Measurements from ENCODE around the gene CEACAM8. TPM values are rescaled to one million over a fixed set of nuclear protein-coding genes. Genes with fewer than 3 reads are reported as not detected.

The CEACAM8 gene
- total RNA-seq, 1 experiment from 2014 or later, result not detected

GRCh38 chr19:42628411-42629140, 33.9 kb upstream of the CEACAM8 start:
- no peaks in the 10 kb centered on the region for H3K23me2 ChIP-seq (ENCODE audit: insufficient read length, low read depth, low read length, poor library complexity, severe bottlenecking)
- no peak overlapping the region for H3K18ac ChIP-seq (ENCODE audit: insufficient read length, low read depth, low read length)
- no peak overlapping the region for H2AK5ac ChIP-seq (ENCODE audit: insufficient read length, low read length)
- no peak overlapping the region for H2AFZ ChIP-seq (ENCODE audit: low read length)
- H3K9me3 ChIP-seq (ENCODE audit: control insufficient read depth, low read depth, low read length), result peaks cover 95% of the 10 kb centered on the region
- H3K14ac ChIP-seq (ENCODE audit: insufficient read depth, low read length), result no peak overlapping the region
- no peak for TF ChIP-seq CTCF (conservative IDR thresholded peaks at IDR 0.05)
- Mint-ChIP-seq H3K27ac (no peak overlapping the region), H3K36me3 (ENCODE audit: insufficient read depth in 1 of 3, low read depth in 3 of 3) (peaks cover 5 to 36% (median 13%) of the 10 kb centered on the region in 3 experiments; a peak in 5 of 7 replicates), H3K4me1 (no peaks in the 10 kb centered on the region), H3K9me3 (peaks cover 93 to 97% of the 10 kb centered on the region in 2 experiments), H3K4me3 (no peak overlapping the region), H3K27me3 (ENCODE audit: low read depth) (peaks cover 5% of the 10 kb centered on the region)
- no peaks in the 10 kb centered on the region for H4K20me1 ChIP-seq (ENCODE audit: control insufficient read depth, insufficient read depth, insufficient read length)
- no peak overlapping the region for H4K5ac ChIP-seq (ENCODE audit: insufficient read length, low read depth, low read length)
- H3K4me1 ChIP-seq (ENCODE audit: insufficient read depth, low read length), result no peaks in the 10 kb centered on the region
- H3K4ac ChIP-seq (ENCODE audit: low read depth, low read length), result no peak overlapping the region
- H4K8ac ChIP-seq (replicated peaks; ENCODE audit: insufficient read length, low read depth, low read length), result no peak overlapping the region
- H3K9ac ChIP-seq (ENCODE audit: extremely low read depth, insufficient read length, low read length), result no peak overlapping the region
- no peak overlapping the region for H2BK5ac ChIP-seq (ENCODE audit: insufficient read length, low read length)
- H3K79me2 ChIP-seq (ENCODE audit: insufficient read depth, low read length), result no peaks in the 10 kb centered on the region
- no peak overlapping the region for H2BK20ac ChIP-seq (ENCODE audit: low read depth, low read length, poor library complexity, severe bottlenecking)
- no peak overlapping the region for H3K23ac ChIP-seq (ENCODE audit: insufficient read length, low read depth, low read length)
- no peak overlapping the region for H3T11ph ChIP-seq (ENCODE audit: low read length)
- no peak overlapping the region for H3K27ac ChIP-seq (ENCODE audit: insufficient read length, low read depth, low read length)
- H3K56ac ChIP-seq (ENCODE audit: insufficient read length, low read depth, low read length), result no peak overlapping the region
- H2BK12ac ChIP-seq (ENCODE audit: insufficient read length, low read depth, low read length), result no peak overlapping the region
- H3K79me1 ChIP-seq (ENCODE audit: insufficient read depth, low read depth, low read length, poor library complexity, severe bottlenecking), result no peaks in the 10 kb centered on the region
- WGBS (ENCODE audit: extremely low coverage, insufficient read length, low lambda C conversion rate), result no CpG with 5 or more reads among the region's 2 CpGs
- no peaks in the 10 kb centered on the region for H3K27me3 ChIP-seq (ENCODE audit: insufficient read depth, low read length)
- DNase-seq, result no peak
- no peak overlapping the region for H3K4me2 ChIP-seq (ENCODE audit: insufficient read depth, insufficient read length, low read length)
- H4K91ac ChIP-seq (ENCODE audit: insufficient read length, low read depth, low read length), result no peak overlapping the region
- no peak overlapping the region for H2BK120ac ChIP-seq (ENCODE audit: low read depth, low read length, poor library complexity, severe bottlenecking)
- no peak overlapping the region for H2BK15ac ChIP-seq (ENCODE audit: low read depth, low read length)

All from H9 (cell line).